Adipocyte (in vitro differentiated cells): ENCODE data around the gene HOXA6.
A peak's percentile ranks its signal among the peaks of the same experiment; 100 is the strongest.

ENCODE experiments used
- DNase-seq: peaks from one replicate; pipeline ENCODE4 v3.0.0-alpha.2; 2015; ENCODE audit warnings: low read depth
- H3K27me3 ChIP-seq: replicated peaks from 2 replicates; pipeline ENCODE4 v1.7.0; 2013; ENCODE audit warnings: mild to moderate bottlenecking, low read length, moderate library complexity; ENCODE audit not compliant: control insufficient read depth, insufficient read depth
- H3K36me3 ChIP-seq: 2 replicates; pipeline ENCODE4 v1.7.0; 2013; ENCODE audit warnings: low read length, mild to moderate bottlenecking, moderate library complexity; ENCODE audit not compliant: control insufficient read depth, insufficient read depth, severe bottlenecking
- H3K4me1 ChIP-seq: 2 replicates; pipeline ENCODE4 v1.7.0; 2013; ENCODE audit warnings: mild to moderate bottlenecking, low read length, moderate library complexity; ENCODE audit not compliant: control insufficient read depth, insufficient read depth
- H3K4me3 ChIP-seq: 2 replicates; pipeline ENCODE4 v1.7.0; 2013; ENCODE audit warnings: mild to moderate bottlenecking, low read length, moderate library complexity
- H3K9ac ChIP-seq: 2 replicates; pipeline ENCODE4 v1.7.0; 2013; ENCODE audit warnings: mild to moderate bottlenecking, low read length, moderate library complexity
- H3K9me3 ChIP-seq: 2 replicates; pipeline ENCODE4 v1.7.0; 2013; ENCODE audit warnings: mild to moderate bottlenecking, low read length, moderate library complexity; ENCODE audit not compliant: control insufficient read depth

HOXA6 gene

DNA sequence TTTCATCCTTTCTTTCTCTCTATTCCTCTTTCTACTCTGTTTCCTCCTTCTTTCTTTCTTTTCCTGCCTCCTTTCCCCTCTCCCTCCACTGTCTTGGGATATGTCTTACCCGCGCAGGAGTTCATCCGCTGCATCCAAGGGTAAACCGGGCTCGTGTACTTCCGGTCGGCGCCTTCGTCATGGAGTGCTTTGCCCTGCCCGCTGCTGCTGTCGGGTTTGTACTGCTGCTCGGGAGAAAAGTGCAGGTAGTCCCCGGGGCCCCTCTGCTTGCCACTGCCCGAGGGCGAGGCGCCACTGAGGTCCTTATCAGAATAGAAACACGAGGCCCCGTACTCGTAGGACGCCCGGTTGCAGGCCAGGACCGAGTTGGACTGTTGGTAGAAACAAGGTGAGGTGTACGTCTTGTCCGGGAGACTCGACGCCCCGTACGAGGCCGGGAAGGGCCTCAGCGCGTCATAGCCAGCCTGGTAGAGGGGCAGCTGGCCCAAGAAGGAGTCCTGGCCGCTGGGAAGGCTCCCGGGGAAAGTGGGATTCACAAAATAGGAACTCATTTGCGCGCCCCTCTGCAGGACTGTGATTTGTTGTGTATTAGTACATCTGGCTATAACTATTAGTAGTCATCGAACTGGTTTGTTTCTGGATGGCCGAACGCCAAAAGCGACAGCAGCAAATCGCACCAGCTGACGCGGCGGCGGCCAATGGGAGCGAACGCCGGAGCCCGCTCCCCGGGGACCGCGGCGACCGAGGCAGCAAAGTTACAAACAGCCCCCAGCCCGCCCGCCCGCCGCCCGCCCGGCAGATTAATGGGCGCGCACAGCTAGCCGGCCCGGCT, at the start of gene HOXA6:
TSS of gene HOXA6 (minus strand) at position 576 of the 832 bp plus-strand sequence. CDS start at position 551, 25 bp downstream.
- DNase-seq = no peak
- H3K9me3 ChIP-seq = no peaks in the 10 kb centered on the region

DNA sequence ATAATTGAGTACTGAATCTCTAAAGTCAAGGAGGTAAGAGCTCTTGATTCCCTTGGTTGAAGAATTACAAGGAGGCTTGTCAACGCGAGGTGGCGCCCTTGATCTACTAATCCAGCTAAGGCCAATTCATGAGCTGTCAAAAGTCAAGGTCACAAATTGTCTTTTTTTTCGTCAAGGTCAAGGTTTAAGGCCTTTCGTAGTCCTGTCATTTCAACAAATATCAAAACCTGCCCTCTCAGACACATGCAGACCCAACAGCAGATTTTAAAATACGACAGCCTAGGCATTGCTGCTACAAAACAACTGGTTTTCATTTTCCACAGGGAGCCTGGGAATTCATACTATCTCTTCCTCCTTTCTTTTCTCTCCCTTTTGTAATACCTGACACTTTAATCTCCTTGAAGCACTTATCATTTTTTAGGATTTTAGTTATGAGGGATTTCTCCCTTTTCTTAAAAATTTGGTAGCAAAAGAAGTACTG, 48.8 kb upstream of the HOXA6 start:
- Histone ChIP-seq H3K9me3 (no peaks in the 10 kb centered on the region), H3K36me3 (no peaks in the 10 kb centered on the region), H3K27me3 (peaks cover 38% of the 10 kb centered on the region), H3K4me1 (no peaks in the 10 kb centered on the region), H3K9ac (no peak overlapping the region), H3K4me3 (no peak overlapping the region)
- peak; percentile 90 for DNase-seq

More for the DNA sequence above, at the start of gene HOXA6:
- H3K4me1 ChIP-seq = peaks cover 36% of the 10 kb centered on the region
- H3K27me3 ChIP-seq = no peaks in the 10 kb centered on the region
- H3K36me3 ChIP-seq = peaks cover 16% of the 10 kb centered on the region
- peak within 1 kb of the TSS; percentile 94 for H3K4me3 ChIP-seq
- H3K9ac ChIP-seq = peak within 1 kb of the TSS; percentile 97

DNA sequence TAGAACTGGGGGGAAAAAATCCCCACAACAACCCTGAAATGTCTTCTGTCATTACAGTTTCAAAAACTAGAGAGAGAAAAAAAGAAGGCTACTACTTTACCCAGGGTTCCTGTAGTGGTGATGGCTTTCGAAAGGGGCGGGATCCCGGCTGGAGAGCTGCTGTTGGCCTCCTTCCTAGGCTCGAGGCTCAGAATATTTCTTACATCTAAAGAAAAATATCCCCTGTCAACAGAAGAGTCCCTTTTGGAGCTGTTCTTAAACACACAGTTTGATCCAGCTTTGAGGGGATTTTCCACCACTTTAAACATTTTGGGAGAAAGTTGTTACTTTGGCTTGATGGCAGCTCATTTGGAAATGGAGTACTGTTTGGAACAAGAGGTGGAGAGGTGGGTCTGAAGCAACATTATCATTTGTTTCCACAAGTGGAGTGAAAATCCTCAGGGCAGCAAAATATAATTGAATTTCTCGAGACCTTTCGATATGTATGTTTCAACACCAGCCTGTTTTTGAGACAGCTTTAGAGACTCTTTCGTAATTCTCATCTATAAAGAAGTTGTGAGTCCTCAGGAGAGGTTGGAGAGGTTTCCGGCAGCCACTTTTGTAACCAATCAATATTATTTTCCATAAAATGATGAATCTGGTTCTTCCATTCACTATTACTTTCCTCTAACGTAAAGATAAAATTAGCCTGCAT, 47.3 kb upstream of the HOXA6 start:
- Histone ChIP-seq H3K36me3 (no peaks in the 10 kb centered on the region), H3K9me3 (no peaks in the 10 kb centered on the region), H3K4me1 (no peaks in the 10 kb centered on the region), H3K27me3 (peaks cover 33% of the 10 kb centered on the region), H3K9ac (no peak overlapping the region), H3K4me3 (no peak overlapping the region)
- DNase-seq = no peak

DNA sequence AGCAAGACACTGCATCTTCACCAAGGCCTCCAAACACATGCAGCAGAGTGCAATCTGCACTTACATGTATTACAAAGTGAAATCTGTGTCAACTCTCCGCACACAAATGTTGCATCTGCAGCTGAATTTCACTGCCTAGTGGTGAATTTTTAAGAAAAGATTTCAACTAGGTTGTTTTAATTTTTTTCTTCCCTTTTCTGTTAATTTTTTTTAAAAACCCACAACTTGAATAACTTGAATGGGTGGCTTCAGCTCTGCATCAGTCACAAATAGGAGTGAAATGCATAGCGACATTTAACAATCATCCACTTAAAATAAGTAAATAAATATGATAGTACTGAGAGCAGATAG, 46.4 kb upstream of the HOXA6 start:
- H3K36me3 ChIP-seq = no peaks in the 10 kb centered on the region
- H3K9me3 ChIP-seq = no peaks in the 10 kb centered on the region
- DNase-seq = no peak
- H3K27me3 ChIP-seq = peaks cover 30% of the 10 kb centered on the region
- H3K4me3 ChIP-seq = no peak overlapping the region
- H3K9ac ChIP-seq = no peak overlapping the region
- no peaks in the 10 kb centered on the region for H3K4me1 ChIP-seq

DNA sequence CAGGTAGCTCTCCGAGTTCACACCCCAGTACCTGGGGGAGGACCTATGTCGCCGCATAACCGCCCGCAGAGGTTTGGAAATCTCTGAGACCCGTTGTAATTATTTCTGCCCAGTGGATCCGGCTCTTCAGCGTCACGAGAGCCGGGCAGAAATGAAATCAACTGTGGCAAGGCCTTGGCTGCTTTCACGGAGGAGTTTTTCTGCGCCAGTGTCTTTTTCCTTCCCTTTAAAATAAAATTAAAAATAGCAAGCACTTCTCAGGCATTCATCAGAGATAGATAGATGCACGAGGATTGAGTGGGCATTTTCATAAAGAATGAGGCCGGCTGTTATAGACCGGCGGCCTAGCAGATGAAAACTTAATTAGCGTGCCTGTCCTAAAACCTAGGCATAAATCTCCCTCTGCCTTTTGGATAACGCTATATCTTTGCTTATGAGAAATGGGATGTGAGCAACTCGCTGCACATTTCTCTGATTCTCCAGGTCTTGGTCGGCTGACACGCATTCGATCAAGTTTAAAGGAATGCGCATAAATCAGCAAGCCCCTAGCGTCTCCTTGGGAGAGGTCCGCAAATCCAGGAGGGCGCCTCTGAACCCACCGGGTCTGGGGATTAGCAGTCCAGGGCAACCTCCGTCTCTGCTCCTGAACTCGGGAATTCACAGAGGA, 45.9 kb upstream of the HOXA6 start:
- DNase-seq = no peak
- Histone ChIP-seq H3K4me3 (peak overlapping the region; percentile 78), H3K4me1 (no peaks in the 10 kb centered on the region), H3K36me3 (no peaks in the 10 kb centered on the region), H3K9me3 (no peaks in the 10 kb centered on the region), H3K27me3 (peaks cover 25% of the 10 kb centered on the region), H3K9ac (peak overlapping the region; percentile 69)

DNA sequence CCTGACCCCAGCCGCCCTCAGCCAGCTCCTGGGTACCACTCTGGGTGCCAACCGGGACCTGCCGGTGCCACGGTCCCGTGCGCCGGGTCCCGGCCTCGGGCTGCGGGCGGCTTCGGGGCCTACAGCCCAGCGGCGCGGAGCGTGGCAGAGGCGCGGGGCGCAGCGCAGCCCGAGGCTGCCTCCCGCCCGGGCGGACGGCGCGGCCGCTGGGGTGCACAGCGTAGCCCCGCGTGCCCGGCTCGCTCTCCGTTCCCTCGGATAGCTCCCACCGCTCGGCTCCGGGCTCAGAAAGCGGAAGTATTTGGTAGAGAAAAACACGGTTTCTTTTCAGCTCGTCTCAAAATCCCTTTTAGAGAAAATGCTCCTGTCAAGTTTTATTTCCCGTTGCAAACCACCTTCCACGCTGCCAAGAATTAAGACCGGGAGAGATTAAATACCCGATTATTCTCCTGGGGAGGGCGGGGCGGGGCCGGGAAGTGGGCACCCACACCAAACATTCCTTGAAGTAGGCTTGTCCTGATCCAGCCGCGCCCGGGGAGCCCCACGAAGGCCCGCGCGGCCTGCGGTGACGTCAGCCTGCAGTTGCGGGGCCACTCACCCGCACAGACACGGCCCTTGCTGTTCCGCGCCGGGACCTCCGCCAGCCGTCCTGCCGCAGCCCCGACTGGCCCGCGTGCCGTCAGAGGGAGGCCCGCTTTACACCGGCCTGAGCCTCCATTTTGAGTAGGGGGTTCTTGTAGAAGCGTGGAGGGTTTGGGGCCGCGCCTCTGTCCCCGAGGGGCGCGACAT, 45.2 kb upstream of the HOXA6 start:
- Histone ChIP-seq H3K4me3 (peak overlapping the region; percentile 78), H3K36me3 (no peaks in the 10 kb centered on the region), H3K4me1 (no peaks in the 10 kb centered on the region), H3K27me3 (peaks cover 18% of the 10 kb centered on the region), H3K9me3 (no peaks in the 10 kb centered on the region), H3K9ac (peak overlapping the region; percentile 69)
- peak; percentile 44 for DNase-seq

DNA sequence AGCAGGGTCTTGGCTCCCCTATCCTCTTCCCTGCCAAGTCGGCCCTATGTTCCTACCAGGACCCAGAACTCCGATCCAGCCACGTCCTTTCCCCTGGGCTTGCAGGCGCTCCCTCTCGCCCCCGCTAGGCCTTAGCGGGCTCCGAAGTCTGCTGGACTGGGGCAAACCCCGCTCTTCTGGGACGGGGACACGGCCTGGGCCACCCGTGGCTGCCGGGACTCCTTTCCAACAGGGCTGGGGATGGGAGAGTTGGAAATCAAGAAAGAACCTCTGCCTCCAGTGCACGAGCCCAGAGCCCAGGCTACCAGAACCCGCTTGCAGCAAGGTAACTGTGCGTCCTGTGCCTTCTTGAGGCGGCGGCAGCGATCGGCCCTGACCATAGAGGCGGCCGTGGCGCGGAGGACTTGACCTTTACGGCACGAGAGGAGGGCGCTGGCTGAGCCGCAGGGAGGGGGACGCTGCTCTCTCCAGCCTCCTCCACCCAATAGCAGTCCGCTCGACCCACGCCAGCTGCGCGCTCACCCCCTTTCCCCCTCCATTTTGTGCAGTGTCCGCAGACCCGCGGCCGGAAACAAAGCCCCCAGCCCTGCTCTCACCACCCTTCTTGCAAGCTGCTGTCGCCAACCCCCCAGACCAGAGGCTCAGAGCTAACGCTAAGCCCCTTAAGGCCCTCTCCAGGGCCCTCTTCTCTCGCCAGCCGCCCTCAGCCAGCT, 44.4 kb upstream of the HOXA6 start:
- Histone ChIP-seq H3K4me3 (peak overlapping the region; percentile 78), H3K9me3 (no peaks in the 10 kb centered on the region)

DNA sequence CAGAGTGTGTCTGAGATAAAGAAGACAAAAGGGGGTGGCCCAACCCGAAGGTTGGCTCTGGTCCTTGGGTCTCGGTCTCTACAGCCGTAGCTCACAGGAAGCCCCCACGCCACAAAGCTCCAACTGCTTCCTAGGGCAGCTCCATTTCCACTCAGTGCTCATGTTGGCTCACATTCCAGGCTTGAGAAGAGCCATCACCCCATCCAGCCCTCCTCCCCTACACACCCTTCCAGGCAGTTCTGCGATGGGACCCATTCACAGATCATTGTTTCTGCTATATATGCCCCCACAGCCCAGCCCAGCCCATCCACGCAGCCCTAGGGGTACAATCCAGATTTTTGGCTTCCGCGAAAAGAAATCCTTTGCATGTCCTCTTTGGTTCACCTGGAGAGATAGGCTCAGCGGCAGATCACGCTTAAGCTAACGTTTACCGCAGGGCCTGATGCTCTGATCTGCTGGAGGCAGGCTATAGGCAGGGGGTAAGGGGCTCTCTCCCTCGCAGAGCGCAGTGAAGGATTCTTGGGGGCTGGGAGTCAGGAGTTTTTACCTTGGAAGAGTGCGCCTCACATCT, 43.7 kb upstream of the HOXA6 start:
- peaks cover 4% of the 10 kb centered on the region for H3K27me3 ChIP-seq
- no peak overlapping the region for H3K4me3 ChIP-seq
- no peaks in the 10 kb centered on the region for H3K4me1 ChIP-seq
- no peak overlapping the region for H3K9ac ChIP-seq
- no peaks in the 10 kb centered on the region for H3K36me3 ChIP-seq
- DNase-seq = no peak
- H3K9me3 ChIP-seq = no peaks in the 10 kb centered on the region

More for the DNA sequence above, 44.4 kb upstream of the HOXA6 start:
- H3K9ac ChIP-seq = peak overlapping the region; percentile 69
- H3K4me1 ChIP-seq = no peaks in the 10 kb centered on the region
- no peak for DNase-seq
- peaks cover 10% of the 10 kb centered on the region for H3K27me3 ChIP-seq
- no peaks in the 10 kb centered on the region for H3K36me3 ChIP-seq

DNA sequence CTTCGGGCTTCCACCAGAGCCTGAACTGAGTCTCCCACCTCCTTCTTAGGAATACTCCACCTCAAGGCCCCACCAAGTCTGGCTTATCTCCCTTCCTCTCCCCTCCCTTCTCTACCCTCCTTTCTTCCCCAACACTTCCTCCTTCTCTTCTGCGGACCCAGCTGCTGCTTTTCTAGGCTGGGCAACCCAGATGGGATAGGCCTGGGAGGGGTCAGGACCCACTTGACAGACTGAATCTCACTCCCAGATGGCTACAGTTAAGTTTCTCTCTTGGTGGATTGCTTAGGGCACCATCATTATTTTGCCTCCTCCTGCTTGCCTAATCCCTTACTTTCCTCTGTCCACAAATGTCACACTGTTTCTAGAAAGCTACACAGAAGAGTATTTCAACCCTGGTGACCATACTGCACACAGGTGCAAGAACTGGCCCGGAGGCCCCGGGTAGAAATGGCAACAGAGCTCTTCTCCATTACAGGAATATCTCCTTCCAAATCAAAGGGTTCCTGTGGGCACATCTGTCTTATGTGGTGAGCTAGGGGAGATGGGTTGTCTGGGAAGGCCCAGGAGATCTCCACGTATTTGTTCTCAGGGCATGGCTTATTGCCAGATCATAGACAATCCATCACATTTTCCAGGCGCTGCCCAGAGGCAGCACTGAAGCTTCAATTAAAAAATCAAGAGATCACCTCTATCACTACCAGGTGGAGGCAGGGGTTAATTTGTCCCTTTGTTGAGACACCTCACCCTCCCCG, 42.6 kb upstream of the HOXA6 start:
- H3K4me1 ChIP-seq = no peaks in the 10 kb centered on the region
- H3K9me3 ChIP-seq = no peaks in the 10 kb centered on the region
- H3K36me3 ChIP-seq = no peaks in the 10 kb centered on the region
- no peak for DNase-seq
- H3K9ac ChIP-seq = no peak overlapping the region
- peaks cover 4% of the 10 kb centered on the region for H3K27me3 ChIP-seq
- no peak overlapping the region for H3K4me3 ChIP-seq
